Measurements from ENCODE around the gene SUPT6H.

The SUPT6H gene

GRCh38 chr17:28706471-28707338, 44.7 kb downstream of the SUPT6H start:
- Histone ChIP-seq H3K9ac (ENCODE audit: low read depth in 1 of 2, low read length in 2 of 2) (no peak overlapping the region), H3K4me1 (ENCODE audit: control insufficient read depth in 1 of 2, insufficient read depth in 2 of 2, low read length in 2 of 2) (peaks cover 12 to 16% of the 10 kb centered on the region in 2 donors), H3K4me3 (ENCODE audit: low read depth in 1 of 2, low read length in 2 of 2) (no peak overlapping the region), H3K9me3 (ENCODE audit: control insufficient read depth in 1 of 2, low read length in 2 of 2) (no peaks in the 10 kb centered on the region), H3K27ac (ENCODE audit: low read depth, low read length) (no peak overlapping the region), H3K36me3 (ENCODE audit: control insufficient read depth in 1 of 2, insufficient read depth in 2 of 2, low read length in 2 of 2) (peaks cover 19 to 31% of the 10 kb centered on the region in 2 donors), H3K27me3 (ENCODE audit: control insufficient read depth in 1 of 2, insufficient read depth in 2 of 2, low read length in 2 of 2) (no peaks in the 10 kb centered on the region)

DNA sequence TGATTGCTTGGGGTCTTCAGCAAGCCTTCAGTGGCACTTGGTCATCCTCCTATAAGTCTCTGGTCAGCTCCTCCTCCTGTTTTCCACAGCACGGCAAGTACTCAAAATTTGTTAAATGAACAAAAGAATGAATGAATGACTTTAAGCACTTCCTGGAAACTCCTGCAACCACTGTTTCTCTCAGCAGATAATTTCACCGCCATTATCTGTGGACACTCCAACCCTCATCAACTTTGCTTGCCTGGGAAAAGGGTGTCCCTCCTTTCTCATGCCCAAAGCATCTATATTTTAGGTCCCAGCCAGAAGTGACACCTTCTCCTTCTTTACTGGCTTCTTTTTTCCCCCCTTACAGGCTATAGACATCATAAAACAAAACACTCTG, 45.3 kb downstream of the SUPT6H start:
- Histone ChIP-seq H3K4me3 (ENCODE audit: low read depth in 1 of 2, low read length in 2 of 2) (no peak overlapping the region), H3K27ac (ENCODE audit: low read depth, low read length) (no peak overlapping the region), H3K4me1 (ENCODE audit: control insufficient read depth in 1 of 2, insufficient read depth in 2 of 2, low read length in 2 of 2) (peaks cover 12 to 19% of the 10 kb centered on the region in 2 donors), H3K36me3 (ENCODE audit: control insufficient read depth in 1 of 2, insufficient read depth in 2 of 2, low read length in 2 of 2) (peaks cover 13 to 24% of the 10 kb centered on the region in 2 donors), H3K27me3 (ENCODE audit: control insufficient read depth in 1 of 2, insufficient read depth in 2 of 2, low read length in 2 of 2) (no peaks in the 10 kb centered on the region), H3K9ac (ENCODE audit: low read depth in 1 of 2, low read length in 2 of 2) (no peak overlapping the region), H3K9me3 (ENCODE audit: control insufficient read depth in 1 of 2, low read length in 2 of 2) (no peaks in the 10 kb centered on the region)

DNA sequence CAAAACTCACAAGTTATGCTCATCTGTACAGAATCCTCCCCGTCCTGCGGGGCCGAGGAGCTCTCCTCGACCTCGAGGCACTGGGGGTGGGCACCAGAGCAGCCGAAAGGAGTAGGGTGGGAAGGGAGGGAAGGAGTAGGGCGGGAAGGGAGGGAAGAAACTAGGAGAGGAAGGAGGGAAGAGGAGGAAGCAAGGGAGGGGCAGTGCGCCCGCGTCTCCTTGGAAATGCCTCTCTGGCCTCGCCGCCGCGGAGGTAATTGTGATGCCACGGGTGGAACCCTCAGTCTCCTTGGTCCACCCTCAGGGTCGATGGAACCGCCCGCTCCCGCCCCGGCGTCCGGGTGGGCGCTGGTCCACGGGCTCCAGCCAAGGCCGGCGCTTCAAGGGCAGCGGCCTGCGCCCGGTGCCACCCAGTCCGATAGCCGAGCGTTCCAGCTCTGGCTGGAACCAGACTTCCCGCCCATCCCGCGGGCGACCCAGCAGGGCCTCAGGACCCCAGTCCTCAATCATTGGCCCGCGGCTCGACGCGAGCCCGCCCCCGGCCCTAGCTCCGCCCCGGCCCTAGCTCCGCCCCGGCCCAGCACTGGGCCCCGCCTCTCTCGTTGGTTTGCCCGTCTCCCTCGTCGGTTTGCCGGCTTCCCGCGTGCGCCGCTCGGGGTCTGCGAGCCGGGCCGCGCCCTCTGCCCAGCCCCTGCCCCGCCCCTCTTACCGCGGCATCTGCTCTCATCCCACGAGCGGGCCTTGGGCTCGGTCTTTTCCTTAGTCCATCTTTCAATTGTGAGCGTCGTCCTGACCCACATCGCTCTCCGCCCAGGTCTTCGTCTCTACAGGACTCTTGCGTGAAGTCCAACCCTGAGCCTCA, 49.1 kb downstream of the SUPT6H start:
- H3K9me3 ChIP-seq (ENCODE audit: control insufficient read depth in 1 of 2, low read length in 2 of 2), result no peaks in the 10 kb centered on the region

DNA sequence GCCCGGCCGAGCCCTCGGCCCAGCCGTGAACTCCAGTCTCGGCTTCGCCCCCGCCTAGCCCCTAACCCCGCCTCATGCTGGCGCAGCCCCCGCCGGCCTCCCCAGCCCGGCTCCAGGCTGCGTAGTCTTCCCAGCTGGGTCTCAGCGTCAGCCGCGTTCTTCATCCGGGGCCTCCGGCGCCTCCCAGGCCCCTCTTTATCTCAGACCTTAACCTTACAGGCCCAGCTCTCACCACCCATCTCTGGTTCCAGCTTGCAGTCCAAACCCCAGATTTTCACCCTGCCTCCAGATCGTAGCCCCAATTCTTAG, 49.7 kb downstream of the SUPT6H start, which contains the start of gene PROCA1:
PROCA1 (minus strand) TSS at position 166 of the 309 bp plus-strand sequence. CDS start 228 bp downstream, outside the sequence.
- Histone ChIP-seq H3K9me3 (ENCODE audit: control insufficient read depth in 1 of 2, low read length in 2 of 2) (no peaks in the 10 kb centered on the region), H3K4me3 (ENCODE audit: low read depth in 1 of 2, low read length in 2 of 2) (peak within 1 kb of the TSS; percentile 64 to 69), H3K27ac (ENCODE audit: low read depth, low read length) (peak within 1 kb of the TSS; percentile 84), H3K4me1 (ENCODE audit: control insufficient read depth in 1 of 2, insufficient read depth in 2 of 2, low read length in 2 of 2) (peaks cover 9 to 22% of the 10 kb centered on the region in 2 donors), H3K27me3 (ENCODE audit: control insufficient read depth in 1 of 2, insufficient read depth in 2 of 2, low read length in 2 of 2) (no peaks in the 10 kb centered on the region), H3K9ac (ENCODE audit: low read depth in 1 of 2, low read length in 2 of 2) (peak within 1 kb of the TSS; percentile 50 to 83), H3K36me3 (ENCODE audit: control insufficient read depth in 1 of 2, insufficient read depth in 2 of 2, low read length in 2 of 2) (peaks cover 0 to 8% of the 10 kb centered on the region in 2 donors)

More for the DNA sequence above, 49.1 kb downstream of the SUPT6H start:
- no peaks in the 10 kb centered on the region for H3K27me3 ChIP-seq (ENCODE audit: control insufficient read depth in 1 of 2, insufficient read depth in 2 of 2, low read length in 2 of 2)
- peaks cover 8 to 21% of the 10 kb centered on the region in 2 donors for H3K4me1 ChIP-seq (ENCODE audit: control insufficient read depth in 1 of 2, insufficient read depth in 2 of 2, low read length in 2 of 2)
- peak overlapping the region; percentile 50 to 83 for H3K9ac ChIP-seq (ENCODE audit: low read depth in 1 of 2, low read length in 2 of 2)
- H3K36me3 ChIP-seq (ENCODE audit: control insufficient read depth in 1 of 2, insufficient read depth in 2 of 2, low read length in 2 of 2), result peaks cover 0 to 8% of the 10 kb centered on the region in 2 donors
- H3K4me3 ChIP-seq (ENCODE audit: low read depth in 1 of 2, low read length in 2 of 2), result peak overlapping the region; percentile 64 to 69
- H3K27ac ChIP-seq (ENCODE audit: low read depth, low read length), result peak overlapping the region; percentile 84

DNA sequence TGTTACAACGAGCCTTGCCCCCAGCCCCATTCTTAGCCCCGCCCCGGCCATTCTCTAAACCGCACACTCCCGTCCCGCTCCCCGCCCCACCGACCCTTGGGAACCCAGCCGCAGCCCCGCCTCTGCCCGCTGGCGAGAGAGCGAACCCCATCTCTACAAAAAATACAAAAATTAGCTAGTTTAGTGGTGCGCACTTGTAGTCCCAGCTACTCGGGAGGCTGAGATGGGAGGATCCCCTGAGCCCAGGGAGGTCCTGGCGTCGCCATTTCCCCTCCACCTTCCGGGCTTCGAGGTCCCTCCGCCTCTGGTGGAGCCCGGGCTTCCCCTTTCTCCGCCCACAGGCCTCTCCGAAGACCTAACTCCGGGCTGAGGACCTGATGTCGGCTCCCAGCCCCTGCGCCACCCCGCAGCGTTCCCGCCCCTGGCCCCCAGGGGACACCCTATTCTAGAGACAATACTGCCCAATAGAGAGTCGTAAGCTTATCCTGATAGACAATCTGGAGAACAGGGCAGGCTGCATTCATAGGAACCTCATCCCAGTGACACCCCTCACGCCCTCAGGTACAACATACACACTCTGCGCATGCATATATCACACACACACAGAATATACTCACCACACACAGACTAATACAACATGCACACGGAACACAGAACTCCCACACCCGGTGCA, 50.2 kb downstream of the SUPT6H start:
- Histone ChIP-seq H3K9ac (ENCODE audit: low read depth in 1 of 2, low read length in 2 of 2) (peak overlapping the region; percentile 50 to 77), H3K4me1 (ENCODE audit: control insufficient read depth in 1 of 2, insufficient read depth in 2 of 2, low read length in 2 of 2) (peaks cover 11 to 23% of the 10 kb centered on the region in 2 donors), H3K27ac (ENCODE audit: low read depth, low read length) (no peak overlapping the region), H3K36me3 (ENCODE audit: control insufficient read depth in 1 of 2, insufficient read depth in 2 of 2, low read length in 2 of 2) (peaks cover 0 to 8% of the 10 kb centered on the region in 2 donors), H3K27me3 (ENCODE audit: control insufficient read depth in 1 of 2, insufficient read depth in 2 of 2, low read length in 2 of 2) (no peaks in the 10 kb centered on the region), H3K9me3 (ENCODE audit: control insufficient read depth in 1 of 2, low read length in 2 of 2) (no peaks in the 10 kb centered on the region), H3K4me3 (ENCODE audit: low read depth in 1 of 2, low read length in 2 of 2) (peak overlapping the region; percentile 64 to 69)

- peaks cover 0 to 8% of the 10 kb centered on the region in 2 donors for H3K36me3 ChIP-seq (ENCODE audit: control insufficient read depth in 1 of 2, insufficient read depth in 2 of 2, low read length in 2 of 2)
- H3K27me3 ChIP-seq (ENCODE audit: control insufficient read depth in 1 of 2, insufficient read depth in 2 of 2, low read length in 2 of 2), result no peaks in the 10 kb centered on the region
- no peaks in the 10 kb centered on the region for H3K9me3 ChIP-seq (ENCODE audit: control insufficient read depth in 1 of 2, low read length in 2 of 2)
- H3K27ac ChIP-seq (ENCODE audit: low read depth, low read length), result no peak overlapping the region
- no peak overlapping the region for H3K4me3 ChIP-seq (ENCODE audit: low read depth in 1 of 2, low read length in 2 of 2)
- peak overlapping the region in 1 of 2 donors; percentile 25 for H3K9ac ChIP-seq (ENCODE audit: low read depth in 1 of 2, low read length in 2 of 2)
- peaks cover 11 to 23% of the 10 kb centered on the region in 2 donors for H3K4me1 ChIP-seq (ENCODE audit: control insufficient read depth in 1 of 2, insufficient read depth in 2 of 2, low read length in 2 of 2)
These were observed 50.9 kb downstream of the SUPT6H start for GRCh38 chr17:28712705-28713415.

DNA sequence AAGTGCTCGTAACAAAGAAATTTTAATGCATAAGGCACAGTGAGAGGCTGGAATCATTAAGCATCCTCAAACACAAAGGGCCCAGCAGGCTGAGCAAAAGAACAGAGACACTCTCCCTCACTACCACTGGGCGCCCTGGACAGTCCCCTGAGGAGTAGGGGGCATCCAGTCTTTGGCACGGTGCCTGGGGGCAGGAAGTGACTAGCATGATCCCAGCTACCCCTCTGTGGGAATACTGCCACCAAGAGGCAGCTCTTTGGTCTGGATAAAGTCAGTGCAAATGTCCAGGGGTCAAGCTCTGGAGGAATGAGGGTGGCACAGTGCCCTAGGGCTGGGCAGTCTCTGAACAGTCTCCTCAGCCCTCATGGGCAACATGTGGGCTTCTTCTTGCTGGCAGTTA, 52.3 kb downstream of the SUPT6H start:
- no peak overlapping the region for H3K9ac ChIP-seq (ENCODE audit: low read depth in 1 of 2, low read length in 2 of 2)
- peaks cover 0 to 8% of the 10 kb centered on the region in 2 donors for H3K36me3 ChIP-seq (ENCODE audit: control insufficient read depth in 1 of 2, insufficient read depth in 2 of 2, low read length in 2 of 2)
- no peak overlapping the region for H3K4me3 ChIP-seq (ENCODE audit: low read depth in 1 of 2, low read length in 2 of 2)
- no peak overlapping the region for H3K27ac ChIP-seq (ENCODE audit: low read depth, low read length)
- H3K9me3 ChIP-seq (ENCODE audit: control insufficient read depth in 1 of 2, low read length in 2 of 2), result no peaks in the 10 kb centered on the region
- H3K4me1 ChIP-seq (ENCODE audit: control insufficient read depth in 1 of 2, insufficient read depth in 2 of 2, low read length in 2 of 2), result peaks cover 20 to 33% of the 10 kb centered on the region in 2 donors
- no peaks in the 10 kb centered on the region for H3K27me3 ChIP-seq (ENCODE audit: control insufficient read depth in 1 of 2, insufficient read depth in 2 of 2, low read length in 2 of 2)

GRCh38 chr17:28715217-28715616, 53.2 kb downstream of the SUPT6H start:
- H3K9me3 ChIP-seq (ENCODE audit: control insufficient read depth in 1 of 2, low read length in 2 of 2), result no peaks in the 10 kb centered on the region
- H3K27ac ChIP-seq (ENCODE audit: low read depth, low read length), result no peak overlapping the region
- peaks cover 0 to 8% of the 10 kb centered on the region in 2 donors for H3K36me3 ChIP-seq (ENCODE audit: control insufficient read depth in 1 of 2, insufficient read depth in 2 of 2, low read length in 2 of 2)
- peaks cover 16 to 29% of the 10 kb centered on the region in 2 donors for H3K4me1 ChIP-seq (ENCODE audit: control insufficient read depth in 1 of 2, insufficient read depth in 2 of 2, low read length in 2 of 2)
- no peak overlapping the region for H3K9ac ChIP-seq (ENCODE audit: low read depth in 1 of 2, low read length in 2 of 2)
- H3K27me3 ChIP-seq (ENCODE audit: control insufficient read depth in 1 of 2, insufficient read depth in 2 of 2, low read length in 2 of 2), result no peaks in the 10 kb centered on the region
- H3K4me3 ChIP-seq (ENCODE audit: low read depth in 1 of 2, low read length in 2 of 2), result no peak overlapping the region

DNA sequence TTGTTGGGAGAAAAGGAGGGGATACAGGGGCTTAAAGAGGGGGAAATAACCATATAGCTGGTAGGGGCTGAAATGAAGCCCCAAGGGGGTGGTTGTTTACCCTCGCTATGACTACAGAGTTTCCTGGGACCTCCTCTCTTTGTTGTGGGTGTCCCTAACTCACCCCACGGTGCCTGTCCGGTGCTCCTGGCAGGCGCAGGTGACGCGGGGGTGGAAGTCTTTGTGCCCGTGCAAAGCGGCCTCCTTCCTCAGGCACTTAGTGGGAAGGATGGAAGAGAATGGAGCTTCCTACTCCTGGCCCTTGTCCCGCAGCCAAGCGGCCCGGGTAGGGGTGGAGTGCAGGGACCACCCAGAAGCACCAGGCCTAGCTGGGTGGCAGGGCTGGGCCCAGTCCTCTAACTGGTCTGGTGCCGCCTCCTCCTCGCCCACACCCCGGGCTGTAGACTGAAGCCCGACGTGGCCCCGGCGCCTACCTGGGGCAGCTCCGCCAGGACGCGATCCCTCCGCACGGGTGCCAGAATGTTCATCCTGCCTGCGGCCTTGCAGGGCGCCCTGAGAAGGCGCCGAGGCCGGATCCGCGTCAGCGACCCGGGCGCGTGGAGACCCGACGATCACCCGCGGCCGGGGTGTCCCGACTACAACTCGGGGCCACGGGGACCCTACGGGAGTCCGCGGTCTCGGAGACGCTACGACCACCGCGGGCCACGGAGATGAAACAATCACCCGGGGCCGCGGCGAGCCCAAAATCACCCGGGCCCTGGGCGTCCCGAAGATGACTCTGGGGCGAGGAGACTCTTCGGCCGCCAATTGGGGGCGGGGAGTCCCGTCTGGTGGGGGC, 55.0 kb downstream of the SUPT6H start:
- no peaks in the 10 kb centered on the region for H3K27me3 ChIP-seq (ENCODE audit: control insufficient read depth in 1 of 2, insufficient read depth in 2 of 2, low read length in 2 of 2)
- peak overlapping the region; percentile 43 to 57 for H3K4me3 ChIP-seq (ENCODE audit: low read depth in 1 of 2, low read length in 2 of 2)
- peaks cover 0 to 12% of the 10 kb centered on the region in 2 donors for H3K36me3 ChIP-seq (ENCODE audit: control insufficient read depth in 1 of 2, insufficient read depth in 2 of 2, low read length in 2 of 2)
- H3K9me3 ChIP-seq (ENCODE audit: control insufficient read depth in 1 of 2, low read length in 2 of 2), result no peaks in the 10 kb centered on the region
- peaks cover 25 to 41% of the 10 kb centered on the region in 2 donors for H3K4me1 ChIP-seq (ENCODE audit: control insufficient read depth in 1 of 2, insufficient read depth in 2 of 2, low read length in 2 of 2)
- peak overlapping the region; percentile 59 for H3K27ac ChIP-seq (ENCODE audit: low read depth, low read length)
- H3K9ac ChIP-seq (ENCODE audit: low read depth in 1 of 2, low read length in 2 of 2), result peak overlapping the region; percentile 10 to 58
